Islet precursor cell (in vitro differentiated cells): ENCODE results near the gene USP7.
"Not testable (repeated sequence)": the region's sequence is repeated elsewhere in the genome, so short reads cannot be mapped to it uniquely, and the experiment has no call there.

Experiments
- DNase-seq: peaks from one replicate; pipeline ENCODE4 v3.0.0-alpha.2; 2018

USP7 gene

GRCh38 chr16:8963821-8964441, at the start of gene USP7:
TSS of gene USP7 (minus strand) at chr16:8963906. CDS start at chr16:8963285, 621 bp downstream.
- peak; percentile 92 for DNase-seq

GRCh38 chr16:9013508-9013864, 49.8 kb upstream of the USP7 start:
- no peak for DNase-seq

DNA sequence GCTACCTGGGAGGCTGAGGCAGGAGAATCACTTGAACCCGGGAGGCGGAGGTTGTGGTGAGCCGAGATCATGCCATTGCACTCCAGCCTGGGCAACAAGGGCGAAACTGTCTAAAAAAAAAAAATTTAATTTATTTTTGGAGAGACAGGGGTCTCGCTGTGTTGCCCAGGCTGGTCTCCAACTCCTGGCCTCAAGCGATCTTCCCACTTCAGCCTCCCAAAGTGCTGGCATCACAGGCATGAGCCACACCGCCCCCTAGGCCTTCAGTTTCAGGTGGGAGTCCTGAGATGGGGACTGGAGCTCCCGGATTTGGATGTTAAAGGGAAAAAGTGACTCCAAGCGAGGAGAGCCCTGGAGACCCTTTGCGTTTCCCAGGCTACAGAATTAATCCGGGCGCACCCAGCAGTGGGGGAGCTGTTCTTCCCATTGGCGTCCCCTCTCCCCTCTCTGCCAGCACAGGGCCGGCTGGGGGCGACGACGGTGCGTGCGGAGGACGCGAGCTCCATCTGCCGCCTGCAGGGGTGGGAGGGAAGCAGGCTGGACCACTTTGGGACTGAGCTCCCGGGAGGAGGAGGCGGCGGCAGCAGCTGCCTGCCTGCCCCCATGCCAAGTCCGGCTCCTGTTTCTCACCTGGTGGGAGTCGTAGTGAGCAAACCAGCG, 49.3 kb upstream of the USP7 start:
- DNase-seq: peak; percentile 86

GRCh38 chr16:9012330-9012729, 48.6 kb upstream of the USP7 start:
- no peak for DNase-seq

DNA sequence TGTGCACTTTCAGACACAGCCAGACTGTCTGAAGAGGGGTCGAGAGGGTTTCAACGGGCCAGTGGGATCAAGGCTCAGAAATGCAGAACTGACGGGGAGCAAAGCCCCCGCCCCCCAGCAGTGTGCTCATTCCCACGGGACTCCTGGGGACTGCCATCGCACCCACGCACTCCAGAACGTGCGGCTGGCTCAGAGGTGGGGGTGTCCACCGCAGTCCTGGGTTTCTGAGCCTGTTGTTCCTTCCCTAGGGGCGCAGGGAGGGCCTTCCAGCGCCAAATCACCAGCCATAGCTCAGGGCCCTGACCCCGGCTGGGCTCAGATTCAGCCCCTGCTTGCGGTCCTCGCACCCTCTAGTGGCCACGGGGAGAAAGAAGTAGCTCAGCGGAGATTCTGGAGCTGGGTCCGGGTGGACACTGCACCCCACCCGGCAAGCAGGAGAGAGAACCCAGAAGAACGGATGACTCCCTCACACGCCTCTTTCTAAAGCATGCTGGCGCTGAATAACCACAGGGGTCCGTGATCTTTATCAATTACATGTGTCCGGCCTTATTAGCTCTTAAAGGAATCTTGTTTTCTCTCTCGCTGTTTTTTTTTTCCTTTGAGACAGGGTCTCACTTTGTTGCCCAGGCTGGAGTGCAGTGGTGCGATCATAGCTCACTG, 45.0 kb upstream of the USP7 start:
- peak; percentile 89 for DNase-seq

GRCh38 chr16:9007177-9007794, 43.6 kb upstream of the USP7 start:
- DNase-seq: peak; percentile 56

GRCh38 chr16:9004183-9004582, 40.5 kb upstream of the USP7 start:
- no peak for DNase-seq

DNA sequence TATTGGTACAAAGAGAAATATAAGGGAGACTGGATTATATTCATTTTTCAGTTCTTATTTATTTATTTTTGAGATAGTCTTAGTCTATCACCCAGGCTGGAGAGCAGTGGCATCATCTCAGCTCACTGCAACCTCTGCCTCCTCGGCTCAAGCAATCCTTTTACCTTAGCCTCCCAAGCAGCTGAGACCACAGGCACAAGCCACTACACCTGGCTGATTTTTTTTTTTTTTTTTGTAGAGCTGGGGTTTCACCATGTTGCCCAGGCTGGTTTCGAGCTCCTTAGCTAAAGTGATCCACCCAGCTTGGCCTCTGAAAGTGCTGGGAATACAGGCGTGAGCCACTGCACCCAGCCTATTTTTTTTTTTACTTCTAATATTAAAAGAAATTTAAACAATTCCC, 40.1 kb upstream of the USP7 start:
- no peak for DNase-seq

- DNase-seq: no peak
These were observed 39.6 kb upstream of the USP7 start for GRCh38 chr16:9003322-9003721.

- DNase-seq: no peak
These were observed 38.3 kb upstream of the USP7 start for GRCh38 chr16:9002042-9002441.

DNA sequence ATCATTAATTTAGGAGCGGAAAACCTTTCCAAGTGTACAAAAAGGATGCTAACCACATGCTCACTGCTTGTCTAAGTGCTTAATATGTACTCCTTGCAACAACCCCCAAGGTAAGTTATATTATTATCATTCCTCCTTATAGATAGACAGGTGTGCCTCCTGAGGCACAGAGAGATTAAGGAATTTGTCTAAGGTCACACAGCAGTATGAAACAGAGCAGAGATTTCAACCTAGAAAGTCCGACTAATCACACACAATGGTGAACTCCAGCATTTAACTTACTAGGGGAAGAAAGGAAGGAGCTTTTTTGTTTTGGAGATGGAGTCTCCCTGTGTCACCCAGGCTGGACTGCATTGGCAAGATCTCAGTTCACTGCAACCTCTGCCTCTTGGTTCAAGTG, 37.0 kb upstream of the USP7 start:
- no peak for DNase-seq

- DNase-seq: no peak
These were observed 36.1 kb upstream of the USP7 start for GRCh38 chr16:8999800-9000199.

- DNase-seq: no peak
These were observed 34.4 kb upstream of the USP7 start for GRCh38 chr16:8998108-8998507.

- no peak for DNase-seq
These were observed 33.2 kb upstream of the USP7 start for GRCh38 chr16:8996891-8997290.

DNA sequence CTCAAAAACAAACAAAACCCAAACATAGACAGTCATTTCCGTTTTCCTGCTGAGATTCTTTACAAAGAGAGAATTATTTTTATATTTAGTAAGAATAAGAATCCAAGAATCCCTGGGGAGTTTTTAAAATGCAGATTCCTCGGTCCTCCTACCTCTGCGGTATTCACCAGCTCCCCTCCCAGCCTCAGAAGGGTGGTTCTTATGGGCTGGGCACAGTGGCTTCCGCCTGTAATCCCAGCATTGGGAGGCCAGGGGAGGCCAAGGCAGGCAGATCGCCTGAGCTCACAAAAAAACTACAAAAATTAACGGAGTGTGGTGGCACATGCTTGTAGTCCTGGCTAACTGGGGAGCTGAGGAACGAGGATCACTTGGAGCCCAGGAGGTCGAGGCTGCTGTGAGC, 26.7 kb upstream of the USP7 start:
- no peak for DNase-seq

- no peak for DNase-seq
These were observed 25.6 kb upstream of the USP7 start for GRCh38 chr16:8989099-8989878.

DNA sequence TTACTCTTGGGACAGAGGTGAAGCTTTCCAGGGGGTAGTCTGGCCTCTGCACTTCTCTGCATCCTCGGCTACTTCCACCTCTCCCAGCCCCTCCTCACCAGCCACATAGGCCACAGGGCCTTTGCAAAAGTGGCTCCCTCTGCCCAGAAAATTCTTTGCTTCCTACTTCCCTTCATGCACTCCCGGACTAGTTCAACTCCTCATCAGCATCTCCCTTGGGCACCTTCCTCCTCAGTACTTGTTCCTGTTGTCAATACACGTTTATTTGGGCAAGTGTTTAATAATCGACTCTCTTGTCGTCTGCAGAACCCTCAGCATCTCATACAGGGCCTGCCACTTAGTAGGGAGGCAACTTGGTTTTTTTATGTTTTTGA, 23.1 kb upstream of the USP7 start:
- DNase-seq: no peak

DNA sequence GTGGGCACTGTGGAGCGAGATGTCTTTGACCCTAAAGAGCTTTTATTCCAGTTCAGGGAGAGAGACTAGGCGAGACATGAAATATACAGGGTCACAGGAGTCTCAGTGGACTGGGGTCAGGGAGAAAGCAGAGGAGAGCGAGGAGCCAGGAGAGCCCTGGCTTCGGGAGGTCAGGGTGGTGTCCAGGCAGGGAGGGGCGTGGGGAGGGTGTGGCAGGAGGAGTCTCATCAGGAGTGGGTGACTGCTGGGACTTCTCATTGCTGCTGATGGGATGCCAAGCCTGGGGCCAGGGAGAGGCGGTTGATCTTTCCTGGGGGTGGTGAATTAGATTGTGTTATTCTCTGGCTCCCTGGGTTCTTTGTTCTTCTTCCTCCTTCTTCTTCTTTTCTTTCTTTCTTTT, 22.4 kb upstream of the USP7 start:
- DNase-seq: no peak

DNA sequence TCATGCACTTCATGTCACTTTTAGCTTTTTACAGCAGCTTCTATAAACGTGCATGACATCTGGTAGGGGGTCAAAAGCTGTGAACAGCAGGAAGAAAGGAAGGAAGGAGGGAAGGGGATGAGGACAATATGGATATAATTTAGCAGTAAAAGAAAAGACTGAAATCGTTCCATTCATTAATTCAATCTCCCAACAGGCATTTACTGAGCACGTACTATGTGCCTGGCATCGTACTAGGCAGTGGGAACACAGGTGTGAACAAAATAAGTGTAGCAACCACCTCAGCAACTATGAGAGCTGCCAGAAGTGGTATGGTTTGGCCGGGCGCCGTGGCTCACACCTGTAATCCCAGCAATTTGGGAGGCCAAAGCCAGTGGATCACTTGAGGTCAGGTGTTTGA, 19.1 kb upstream of the USP7 start:
- DNase-seq: no peak

GRCh38 chr16:8981901-8982300, 18.2 kb upstream of the USP7 start:
- DNase-seq: not testable (repeated sequence)

GRCh38 chr16:8976189-8976588, 12.5 kb upstream of the USP7 start:
- DNase-seq: not testable (repeated sequence)

DNA sequence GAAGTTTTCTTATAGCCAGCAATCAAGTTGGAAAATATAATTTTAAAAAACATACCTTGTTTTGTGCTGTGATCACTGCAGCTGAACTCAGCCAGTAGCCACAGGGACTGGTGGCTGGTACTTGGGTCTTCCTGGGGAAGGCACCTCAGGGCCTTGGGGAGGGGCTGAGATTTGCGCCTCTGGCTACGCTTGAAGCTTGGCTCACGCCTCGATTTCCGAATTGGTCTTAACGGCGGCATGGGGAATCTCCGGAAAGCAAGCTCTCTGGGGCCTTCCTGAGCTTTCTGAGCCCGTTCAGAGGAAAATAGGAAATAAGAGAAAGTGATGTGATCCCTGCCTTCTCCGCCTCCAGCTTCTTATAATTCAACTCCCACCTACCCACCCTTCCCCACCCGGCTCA, 11.3 kb upstream of the USP7 start:
- no peak for DNase-seq

DNA sequence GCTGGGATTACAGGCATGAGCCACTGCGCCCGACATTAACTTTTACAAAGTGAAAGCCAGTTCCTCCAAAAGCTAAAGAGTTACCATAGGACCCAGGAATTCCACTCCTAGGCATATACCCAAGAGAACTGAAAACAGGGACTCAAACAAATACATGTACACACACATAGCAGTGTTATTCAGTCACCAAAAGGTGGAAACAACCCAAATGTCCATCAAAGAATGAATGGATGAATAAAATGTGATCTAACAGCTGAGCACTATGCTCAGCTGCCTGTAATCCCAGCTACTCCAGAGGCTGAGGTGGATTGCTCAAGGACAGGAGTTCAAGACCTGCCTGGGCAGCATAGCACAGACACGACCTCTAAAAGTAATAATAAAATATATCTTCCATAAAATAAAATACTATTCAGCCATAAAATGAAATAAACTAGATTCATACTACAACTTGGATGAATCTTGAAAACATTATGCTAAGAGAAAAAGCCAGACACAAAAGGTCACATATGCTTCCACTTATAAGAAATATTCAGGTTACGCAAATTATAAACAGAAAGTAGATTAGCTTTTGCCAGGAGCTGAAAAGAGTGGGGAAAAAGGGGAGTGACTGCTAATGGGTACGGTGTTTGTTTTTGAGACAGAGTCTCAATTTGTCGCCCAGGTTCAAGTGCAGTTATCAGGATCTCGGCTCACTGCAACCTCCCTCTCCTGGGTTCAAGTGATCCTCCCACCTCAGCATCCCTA, 9.3 kb upstream of the USP7 start:
- DNase-seq: no peak
